Vagina (tissue), 2 donors: ENCODE measurements around the gene SLC35B2.

ENCODE experiments used
- CTCF ChIP-seq, 3 experiments: fragments of 450-650 bp in 2 of 3; fragments of 200-600 bp in 1 of 3; sonication (generic) in 1 of 3; IDR thresholded peaks; one replicate each; pipeline ENCODE4 v1.5.1; 2017 to 2019; ENCODE audit warnings: antibody characterized with exemption in 3 of 3, mild to moderate bottlenecking in 2 of 3, moderate library complexity in 2 of 3
- POLR2A ChIP-seq, 2 donors: fragments of 450-650 bp; IDR thresholded peaks; one replicate each; pipeline ENCODE4 v1.6.1; 2017; ENCODE audit warnings: antibody characterized with exemption in 2 of 2, mild to moderate bottlenecking in 2 of 2, moderate library complexity in 2 of 2
- POLR2AphosphoS5 ChIP-seq, 2 donors: sonication (generic); formaldehyde crosslinking; IDR thresholded peaks; one replicate each; pipeline ENCODE4 v1.9.0; 2017; ENCODE audit warnings: antibody characterized with exemption in 2 of 2, mild to moderate bottlenecking in 2 of 2, low read depth in 1 of 2; ENCODE audit not compliant: insufficient read depth in 1 of 2

DNA sequence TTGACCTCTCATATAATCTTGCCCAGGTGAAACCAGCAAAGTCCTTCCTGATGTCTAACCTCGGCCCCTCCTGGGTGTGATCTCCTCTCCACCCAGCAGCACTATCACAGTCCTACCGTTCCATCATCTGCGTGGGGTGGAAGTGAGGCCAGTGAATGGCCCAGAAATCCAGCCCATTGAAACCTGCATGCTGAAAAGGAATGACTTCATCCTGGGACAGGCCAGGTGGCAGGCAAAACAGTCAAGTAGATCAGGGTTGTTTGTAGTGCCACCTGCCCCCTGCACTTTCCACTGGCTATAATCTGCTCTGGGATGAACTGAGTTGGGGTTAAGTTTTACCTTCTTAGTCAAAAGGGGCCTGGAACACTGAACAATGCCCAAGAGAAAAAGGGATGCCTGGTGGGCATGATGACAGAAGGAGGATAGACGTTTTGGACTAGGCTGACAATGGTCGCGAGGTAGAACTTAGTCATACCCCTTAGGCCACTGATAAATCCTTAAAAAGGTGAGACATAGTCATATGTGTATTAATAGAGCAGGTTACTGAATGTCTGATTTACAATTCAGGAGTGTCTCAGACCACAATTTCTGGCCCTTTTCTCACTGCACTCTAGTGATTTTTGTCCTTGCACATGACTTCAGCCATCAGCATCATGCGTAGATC lies 18.5 kb downstream of the SLC35B2 start:
- no peak for TF ChIP-seq CTCF (IDR thresholded peaks at IDR 0.05)
- no peak for TF ChIP-seq POLR2AphosphoS5 (IDR thresholded peaks at IDR 0.05; ENCODE audit: insufficient read depth in 1 of 2, low read depth in 1 of 2)
- TF ChIP-seq POLR2A (IDR thresholded peaks at IDR 0.05) = no peak
